ENCODE results near the gene CNN1. TPM values are rescaled to one million over a fixed set of nuclear protein-coding genes. Genes with fewer than 3 reads are reported as not detected.
A peak's percentile ranks its signal among the peaks of the same experiment; 100 is the strongest.

CNN1 gene
- total and polyA plus RNA-seq, 9 of the 15 experiments (the other 6 are each of a cell fraction or from before 2014, with no cell fraction given), result 0.23 to 10.6 (median 5.2) TPM

GRCh38 chr19:11551603-11552235 lies 13.1 kb downstream of the CNN1 start:
- CTCF ChIA-PET (ENCODE audit: low intra/inter-chr PET ratio), result interaction anchor here (0.5 kb wide), 1 partner anchor 66 kb away, joined by 5 read pairs; no protein-coding TSS in a partner anchor
- TF ChIP-seq DACH1 (IDR thresholded peaks at IDR 0.05; ENCODE audit: partially characterized antibody), result peak; percentile 20
- peak in 1 of 3 experiments; percentile 17 for TF ChIP-seq YY1 (IDR thresholded peaks at IDR 0.05; ENCODE audit: borderline replicate concordance in 1 of 3, control insufficient read depth in 1 of 3, extremely low read depth in 1 of 3, insufficient read depth in 3 of 3, insufficient read length in 1 of 3, insufficient replicate concordance in 2 of 3, low read depth in 1 of 3, low read length in 2 of 3)
- TF ChIP-seq NR1H2 (CRISPR knock-in tag; IDR thresholded peaks at IDR 0.05), result no peak
- peak; percentile 74 for TF ChIP-seq POLR2G (IDR thresholded peaks at IDR 0.05; ENCODE audit: low read depth, low read length)
- no peak for TF ChIP-seq KLF16 (IDR thresholded peaks at IDR 0.05)
- TF ChIP-seq MXI1 (IDR thresholded peaks at IDR 0.05; ENCODE audit: low read depth, low read length), result no peak
- TF ChIP-seq KDM4B (IDR thresholded peaks at IDR 0.05; ENCODE audit: borderline replicate concordance in 2 of 2, low read depth in 1 of 2), result no peak
- peak; percentile 25 for TF ChIP-seq RBM22 (IDR thresholded peaks at IDR 0.05; ENCODE audit: low read depth, low read length, poor library complexity, severe bottlenecking)
- TF ChIP-seq RAD21 (CRISPR knock-in tag; conservative IDR thresholded peaks at IDR 0.05 in 1 of 2, IDR thresholded peaks at IDR 0.05 in 1 of 2), result peak; percentile 22 to 63; a peak in 3 of 4 replicates
- TF ChIP-seq GTF2E2 (tag; IDR thresholded peaks at IDR 0.05), result no peak
- no peak for TF ChIP-seq ZKSCAN3 (CRISPR knock-in tag; IDR thresholded peaks at IDR 0.05)
- TF ChIP-seq ZBTB33 (CRISPR knock-in tag; IDR thresholded peaks at IDR 0.05), result peak; percentile 33; the same call in 1 of the 2 replicates
- TF ChIP-seq RBFOX2 (IDR thresholded peaks at IDR 0.05; ENCODE audit: low read depth, low read length), result peak; percentile 49
- TF ChIP-seq STAG1 (CRISPR knock-in tag; IDR thresholded peaks at IDR 0.05; ENCODE audit: borderline replicate concordance), result 0 out of 2 replicates have a peak, but pooled peaks have one; percentile 3
- no peak for TF ChIP-seq ZBTB1 (CRISPR knock-in tag; IDR thresholded peaks at IDR 0.05; ENCODE audit: borderline replicate concordance, low read depth)
- 0 out of 2 replicates have a peak, but pooled peaks have one; percentile 25 for TF ChIP-seq SMC3 (conservative IDR thresholded peaks at IDR 0.05; ENCODE audit: insufficient read depth, low read depth, low read length)
- TF ChIP-seq ZNF644 (tag; IDR thresholded peaks at IDR 0.05; ENCODE audit: low read depth), result no peak

More at GRCh38 chr19:11551603-11552235, 13.1 kb downstream of the CNN1 start:
- Histone ChIP-seq H3K36me3 (ENCODE audit: control insufficient read depth, insufficient read depth, low read length) (peaks cover 45% of the 10 kb centered on the region; the same call in 1 of the 3 replicates), H4K20me1 (replicated peaks; ENCODE audit: control insufficient read depth, insufficient read depth, low read length) (peaks cover 9% of the 10 kb centered on the region; the same call in 1 of the 2 replicates), H3K4me1 (replicated peaks in 1 of 2; ENCODE audit: control insufficient read depth in 2 of 2, insufficient read depth in 2 of 2, low read length in 2 of 2) (peaks cover 1 to 36% of the 10 kb centered on the region in 2 experiments; a peak in 4 of 5 replicates), H3K9ac (ENCODE audit: insufficient read depth in 1 of 2, low read depth in 2 of 2, low read length in 2 of 2) (peak overlapping the region in 1 of 2 experiments; percentile 26; a peak in 1 of 4 replicates), H3K27me3 (ENCODE audit: control insufficient read depth in 2 of 2, insufficient read depth in 2 of 2, low read length in 2 of 2) (no peaks in the 10 kb centered on the region), H3K27ac (ENCODE audit: extremely low read depth, low read depth, low read length) (no peak overlapping the region; the same call in 2 of the 3 replicates), H3K4me3 (no peak overlapping the region), H2AFZ (ENCODE audit: low read depth, low read length) (no peak overlapping the region), H3K79me2 (ENCODE audit: control insufficient read depth, insufficient read depth, low read length) (peaks cover 16% of the 10 kb centered on the region), H3K4me2 (ENCODE audit: insufficient read depth, low read length) (no peak overlapping the region), H3K9me3 (replicated peaks; ENCODE audit: control insufficient read depth, insufficient read depth, low read depth, low read length) (no peaks in the 10 kb centered on the region), H3K9me1 (ENCODE audit: control insufficient read depth, insufficient read depth, low read length) (peaks cover 3% of the 10 kb centered on the region)
- no peak for FAIRE-seq
- peak in 3 of 4 experiments; percentile 49 to 62 (median 54) for DNase-seq (ENCODE audit: extremely low read depth in 1 of 4, low spot score in 3 of 4)
- WGBS (ENCODE audit: insufficient coverage, low coverage, missing lambda C conversion rate), result 79% methylated on average over 20 of the region's 26 CpGs
- intact Hi-C loops (cut with micrococcal nuclease), result loop anchor here (1.0 kb wide), 1 partner anchor 55 kb away; no protein-coding TSS in a partner anchor
- POLR2A ChIA-PET, result interaction anchor here (0.5 to 0.8 kb wide), 3 partner anchors 9 to 90 kb away, joined by 3 to 5 read pairs (median 4); no protein-coding TSS in a partner anchor
- ATAC-seq, result peak; percentile 89
- in situ Hi-C loops (cut with MboI), result no loop called here
- no TSS peak for BruUV-seq (replicated peaks)
